CD4-positive, alpha-beta T cell treated with Interleukin-1 beta for 1 hour (primary cell): Measurements from ENCODE around the gene CYP1A1.
"Not testable (repeated sequence)": the region's sequence is repeated elsewhere in the genome, so short reads cannot be mapped to it uniquely, and the experiment has no call there.

ENCODE experiments used
- DNase-seq, 2 donors: peaks; one replicate each; pipeline ENCODE4 v3.0.0-alpha.2; 2020 to 2022

Gene CYP1A1

DNA sequence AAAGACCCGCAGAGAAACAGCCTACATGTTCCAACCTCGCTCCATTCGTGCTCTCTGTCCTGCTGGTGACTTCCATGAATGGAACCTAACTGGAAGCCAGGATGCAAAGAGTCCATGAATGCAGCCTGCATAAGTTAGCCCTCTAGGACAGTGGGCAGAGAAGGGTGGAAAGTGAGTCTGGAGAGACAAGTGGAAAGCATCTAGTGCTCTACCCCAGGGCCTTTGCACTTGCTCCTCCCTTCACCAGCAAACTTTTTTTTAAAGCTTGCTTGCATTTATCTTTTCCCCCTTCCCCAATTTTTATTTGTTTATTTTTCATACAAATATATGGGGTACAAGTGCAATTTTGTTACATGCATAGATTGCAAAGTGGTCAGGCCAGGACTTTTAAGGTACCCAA lies 7.9 kb upstream of the CYP1A1 start:
- DNase-seq, result no peak

GRCh38 chr15:74732846-74733245 lies 7.5 kb upstream of the CYP1A1 start:
- no peak for DNase-seq

DNA sequence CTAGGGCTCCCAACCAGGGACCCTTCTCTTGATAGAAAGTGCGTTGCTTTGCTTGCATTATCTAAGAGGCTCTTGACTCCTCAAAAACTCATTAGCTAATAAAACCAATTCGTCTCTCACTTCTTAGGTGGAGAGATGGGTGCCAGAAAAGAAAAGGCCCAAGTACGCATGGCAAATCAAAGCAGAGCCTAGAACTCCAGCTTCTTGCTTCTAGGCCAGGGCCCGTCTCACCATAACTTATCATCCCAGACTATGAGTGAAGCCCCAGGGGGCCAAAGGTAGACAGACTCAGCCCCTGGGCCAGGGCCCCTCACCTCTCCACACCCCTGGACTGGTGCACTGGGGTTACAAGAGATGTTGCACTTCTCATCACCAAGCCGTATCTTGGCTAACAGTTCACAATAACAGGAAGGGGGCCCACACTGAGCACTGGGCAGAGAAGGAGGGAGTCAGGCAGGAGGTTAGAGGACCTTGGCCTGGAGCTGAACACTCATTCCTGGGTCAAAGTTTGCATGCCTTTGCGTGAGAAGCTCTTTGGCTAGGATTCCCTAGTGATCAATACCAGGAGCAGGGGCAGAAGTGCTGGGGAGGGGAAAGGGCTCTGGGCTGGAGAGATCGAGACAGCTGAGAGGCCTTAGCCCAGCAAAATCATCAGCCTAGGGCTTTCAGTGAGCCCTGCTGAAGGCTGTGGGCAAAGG lies 5.4 kb upstream of the CYP1A1 start:
- no peak for DNase-seq

DNA sequence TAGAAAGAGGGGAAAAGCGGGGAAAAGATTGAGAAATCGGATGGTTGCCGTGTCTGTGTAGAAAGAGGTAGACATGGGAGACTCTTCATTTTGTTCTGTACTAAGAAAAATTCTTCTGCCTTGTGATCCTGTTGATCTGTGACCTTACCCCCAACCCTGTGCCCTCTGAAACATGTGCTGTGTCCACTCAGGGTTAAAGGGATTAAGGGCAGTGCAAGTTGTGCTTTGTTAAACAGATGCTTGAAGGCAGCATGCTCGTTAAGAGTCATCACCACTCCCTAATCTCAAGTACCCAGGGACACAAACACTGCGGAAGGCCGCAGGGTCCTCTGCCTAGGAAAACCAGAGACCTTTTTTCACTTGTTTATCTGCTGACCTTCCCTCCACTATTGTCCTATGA lies 4.0 kb upstream of the CYP1A1 start:
- not testable (repeated sequence) for DNase-seq

DNA sequence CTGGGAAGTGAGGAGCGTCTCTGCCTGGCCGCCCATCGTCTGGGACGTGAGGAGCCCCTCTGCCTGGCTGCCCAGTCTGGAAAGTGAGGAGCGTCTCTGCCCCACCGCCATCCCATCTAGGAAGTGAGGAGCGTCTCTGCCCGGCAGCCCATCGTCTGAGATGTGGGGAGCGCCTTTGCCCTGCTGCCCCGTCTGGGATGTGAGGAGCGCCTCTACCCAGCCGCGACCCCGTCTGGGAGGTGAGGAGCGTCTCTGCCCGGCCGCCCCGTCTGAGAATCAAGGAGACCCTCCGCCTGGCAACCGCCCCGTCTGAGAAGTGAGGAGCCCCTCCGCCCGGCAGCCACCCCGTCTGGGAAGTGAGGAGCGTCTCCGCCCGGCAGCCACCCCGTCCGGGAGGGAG lies 3.4 kb upstream of the CYP1A1 start:
- DNase-seq, result not testable (repeated sequence)

DNA sequence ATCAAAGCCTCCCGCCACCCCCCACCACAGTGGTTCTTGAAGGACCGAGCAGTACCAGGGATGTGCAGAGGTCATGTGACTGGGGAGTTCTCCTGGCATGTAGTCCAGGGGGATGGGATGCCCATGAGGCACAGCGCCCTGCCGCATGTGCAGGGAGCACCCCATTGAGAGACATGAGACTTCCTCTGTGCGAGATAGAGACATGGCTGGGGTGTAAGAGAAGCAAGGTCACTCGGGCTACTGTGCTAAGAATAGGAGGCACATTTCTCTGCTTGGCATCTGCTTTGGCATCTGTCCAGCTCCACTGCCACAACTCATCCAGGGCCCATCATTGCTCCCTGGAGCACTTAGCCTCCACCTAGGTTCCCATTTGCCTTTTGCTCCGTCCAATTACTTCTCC lies 2.4 kb upstream of the CYP1A1 start:
- no peak for DNase-seq

GRCh38 chr15:74726774-74727164 lies 1.4 kb upstream of the CYP1A1 start:
- no peak for DNase-seq

GRCh38 chr15:74725845-74726773 lies 781 bp upstream of the CYP1A1 start:
- DNase-seq, result peak; percentile 13 to 33

DNA sequence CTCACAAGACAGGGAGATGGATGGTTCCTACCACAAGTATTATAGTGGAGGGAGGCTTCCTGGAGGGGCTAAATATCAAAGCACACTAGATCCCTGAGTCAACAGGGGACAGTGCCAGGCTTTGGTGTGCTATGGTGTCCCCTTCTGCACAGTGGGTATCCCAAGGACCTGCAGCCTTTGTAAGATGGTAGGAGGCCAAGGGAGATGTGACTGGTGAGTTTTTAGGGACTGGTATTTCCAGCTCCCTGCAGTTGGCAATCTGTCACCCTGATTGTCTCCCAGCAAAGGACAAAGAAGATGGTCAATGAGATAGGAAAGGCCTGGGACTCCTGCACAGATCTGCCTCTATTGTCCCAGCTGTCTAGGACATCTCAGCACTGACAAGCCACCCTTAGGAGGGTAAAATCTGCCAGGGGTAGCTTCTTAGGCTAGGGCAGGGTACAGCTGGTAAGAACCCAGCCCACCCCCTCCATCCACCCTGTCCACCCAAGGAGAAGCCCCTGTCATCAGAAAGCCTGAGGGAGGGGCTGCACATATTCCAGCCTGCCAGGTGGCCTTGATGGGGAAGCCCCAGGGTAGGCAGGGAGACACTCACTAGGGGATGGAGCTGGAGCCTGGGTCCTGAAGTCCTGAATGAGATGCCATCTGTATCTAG lies 631 bp downstream of the CYP1A1 start:
- no peak for DNase-seq

- DNase-seq, result peak in 1 of 2 donors; percentile 36
Observed at GRCh38 chr15:74723754-74724334, 1.5 kb downstream of the CYP1A1 start.

- no peak for DNase-seq
Observed at GRCh38 chr15:74723187-74723586, 2.1 kb downstream of the CYP1A1 start.

GRCh38 chr15:74722591-74722990 lies 2.7 kb downstream of the CYP1A1 start:
- DNase-seq, result no peak

DNA sequence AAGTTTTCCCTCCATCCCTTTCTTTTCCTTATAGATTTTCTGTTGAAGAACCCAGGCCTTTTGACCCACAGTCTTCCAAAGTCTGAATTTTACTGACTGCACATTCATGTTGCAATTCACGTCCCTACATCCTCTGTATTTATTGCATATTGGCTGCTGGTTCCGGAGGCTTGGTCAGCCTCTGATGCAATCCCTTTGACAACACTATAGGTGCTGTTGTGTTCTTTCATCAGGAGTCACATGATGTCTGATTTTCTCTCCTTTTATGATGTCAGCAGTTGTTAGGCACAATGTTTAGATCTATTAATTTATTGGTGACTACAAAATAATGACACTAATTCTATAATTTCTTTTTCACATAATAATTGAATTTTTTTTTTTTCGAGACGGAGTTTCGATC lies 8.7 kb downstream of the CYP1A1 start:
- DNase-seq, result no peak

DNA sequence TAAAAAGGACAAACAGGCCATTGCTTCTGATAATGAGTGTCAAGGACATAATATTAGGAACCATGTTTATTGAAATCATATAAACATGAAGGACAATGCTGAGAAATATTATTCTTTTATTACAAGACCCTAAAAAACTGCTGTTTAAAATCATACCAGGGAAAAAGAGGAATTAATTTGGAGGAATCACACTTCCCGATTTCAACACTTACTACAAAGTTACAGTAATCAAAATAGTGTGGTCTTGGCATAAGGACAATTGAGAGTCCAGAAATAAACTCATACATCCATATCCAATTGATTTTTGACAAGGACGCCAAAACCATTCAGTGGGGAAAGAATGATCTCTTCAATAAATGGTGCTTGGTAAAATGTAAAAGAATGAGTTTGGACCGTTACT lies 13.0 kb downstream of the CYP1A1 start:
- no peak for DNase-seq

DNA sequence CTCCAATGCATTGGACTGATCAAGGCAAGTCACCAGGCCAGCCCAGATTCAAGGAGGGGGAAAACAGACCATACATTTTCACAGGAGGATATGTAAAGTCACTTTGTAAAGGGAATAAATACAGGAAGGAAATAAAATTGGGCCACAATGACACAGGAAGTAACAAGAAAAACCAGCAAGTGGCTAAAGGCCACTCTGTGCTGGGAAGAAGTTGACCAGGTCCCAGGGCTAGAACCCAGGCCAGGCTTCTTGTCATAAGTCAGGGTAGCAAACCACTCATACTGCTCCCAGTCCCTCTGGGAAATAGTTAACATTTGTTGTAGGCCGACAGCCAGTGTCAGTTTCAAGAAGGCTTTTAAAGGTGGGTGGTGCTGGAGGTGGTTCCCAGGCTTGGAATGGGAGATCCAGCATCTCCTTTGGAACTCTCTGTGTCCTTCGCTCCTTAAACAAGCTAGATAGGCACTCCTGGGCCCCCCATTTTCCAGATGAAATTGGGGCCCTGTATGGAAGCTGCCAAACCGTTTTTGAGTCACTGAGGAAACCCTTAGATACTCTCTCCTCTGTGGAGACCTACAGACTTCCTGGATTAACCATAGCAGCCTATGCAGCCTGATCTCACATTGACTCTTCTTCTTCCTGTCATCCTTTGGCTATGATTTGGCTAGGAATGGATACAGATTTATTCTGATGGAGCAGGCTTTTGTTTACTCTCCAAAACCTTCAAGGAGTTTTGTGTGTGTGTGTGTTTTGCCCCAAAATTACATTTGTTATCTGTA lies 14.8 kb downstream of the CYP1A1 start:
- no peak for DNase-seq

- DNase-seq, result no peak
Observed at GRCh38 chr15:74709892-74710291, 15.4 kb downstream of the CYP1A1 start.

DNA sequence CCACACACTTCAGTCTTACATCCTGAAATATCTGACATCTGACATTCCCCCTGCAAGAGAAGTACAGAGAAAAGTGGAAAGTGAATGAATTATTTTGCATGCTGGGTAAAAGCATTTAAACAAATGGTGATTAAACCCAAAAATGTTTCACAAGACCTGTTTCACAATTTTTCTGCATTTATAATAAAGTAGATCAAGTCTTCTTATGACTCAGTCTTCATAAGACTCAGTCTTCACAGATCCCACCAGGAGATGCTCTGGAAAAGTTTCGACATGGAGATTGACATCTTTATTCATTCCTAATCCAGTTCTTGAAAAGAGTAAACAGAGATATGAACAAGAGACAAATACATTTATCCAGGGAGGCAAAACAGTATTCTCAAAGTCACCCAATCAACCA lies 16.3 kb downstream of the CYP1A1 start:
- no peak for DNase-seq

DNA sequence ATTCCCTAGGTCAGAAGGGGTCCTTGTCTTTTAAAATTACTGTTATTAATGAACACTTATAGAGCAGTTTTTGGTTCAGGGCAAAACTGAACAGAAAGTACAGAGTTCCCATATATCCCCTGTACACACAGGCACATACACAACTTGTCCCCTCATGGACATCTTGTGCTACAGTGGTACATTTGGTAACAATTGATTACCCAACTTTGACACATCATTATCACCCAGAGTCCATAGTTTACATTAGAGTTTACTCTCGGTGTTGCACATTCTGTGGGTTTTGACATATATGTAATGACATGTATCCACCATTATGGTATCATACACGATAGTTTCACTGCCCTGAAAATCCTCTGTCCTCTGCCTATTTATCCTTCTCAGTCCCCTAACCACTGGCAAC lies 28.5 kb downstream of the CYP1A1 start:
- DNase-seq, result no peak

DNA sequence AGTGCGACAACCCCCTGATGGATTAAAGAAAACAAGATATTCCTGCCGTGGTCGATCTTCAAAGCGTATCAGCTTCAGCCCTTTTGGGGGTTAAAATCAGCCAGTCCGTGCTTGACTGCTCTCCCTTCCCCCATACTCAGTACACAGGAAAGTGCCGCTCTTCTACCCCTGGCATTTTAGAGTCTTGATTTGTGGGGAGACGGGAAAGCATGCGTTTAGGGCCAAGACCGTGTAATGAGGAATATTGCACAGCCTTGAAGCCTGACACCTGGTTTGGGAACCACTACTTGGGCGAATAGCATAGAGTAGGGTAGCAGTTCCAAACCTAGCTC lies 29.0 kb downstream of the CYP1A1 start:
- DNase-seq, result no peak

- peak; percentile 86 for DNase-seq
Observed at GRCh38 chr15:74695597-74696397, 29.5 kb downstream of the CYP1A1 start, which contains the start of gene EDC3. EDC3 (minus strand) TSS chr15:74696024; CDS start chr15:74675124, 20,900 bp downstream.

DNA sequence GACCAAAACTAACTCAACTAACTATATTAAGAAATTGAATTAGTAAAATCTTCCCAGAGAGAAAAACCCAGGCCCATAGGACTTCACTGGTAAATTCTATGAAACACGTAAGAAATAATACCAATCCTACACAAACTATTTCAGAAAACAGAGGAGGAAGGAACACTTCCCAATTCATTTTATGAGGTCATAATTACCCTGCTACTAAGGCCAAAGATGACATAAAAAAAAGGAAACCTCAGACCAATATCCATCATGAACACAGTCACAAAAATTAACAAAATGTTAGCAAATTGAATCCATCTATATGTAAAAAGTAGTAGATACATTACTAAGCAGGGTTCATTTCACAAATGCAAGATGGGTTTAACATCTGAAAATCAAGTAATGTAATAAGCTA lies 33.0 kb downstream of the CYP1A1 start:
- DNase-seq, result no peak

GRCh38 chr15:74683758-74684157 lies 41.6 kb downstream of the CYP1A1 start:
- no peak for DNase-seq
